ENCODE results near the gene PLK5.
"Not testable (repeated sequence)": the region's sequence is repeated elsewhere in the genome, so short reads cannot be mapped to it uniquely, and the experiment has no call there.

The PLK5 gene

DNA sequence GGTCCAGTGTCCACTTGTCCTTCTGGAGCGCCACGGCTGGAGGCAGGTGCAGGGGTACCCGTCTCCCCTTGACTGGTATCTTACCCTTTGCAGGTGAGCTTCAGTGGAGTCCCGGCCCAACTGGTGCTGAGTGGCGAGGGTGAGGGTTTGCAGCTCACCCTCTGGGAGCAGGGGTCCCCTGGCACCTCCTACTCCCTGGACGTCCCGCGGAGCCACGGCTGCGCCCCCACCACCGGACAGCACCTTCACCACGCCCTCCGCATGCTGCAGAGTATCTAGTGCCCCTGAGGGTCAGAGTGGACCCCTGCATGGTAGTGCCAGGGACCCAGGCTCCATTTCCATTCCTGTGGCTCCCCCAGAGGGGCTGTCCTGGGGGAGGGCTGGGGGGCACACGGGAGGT, 11.1 kb downstream of the PLK5 start:
- Histone ChIP-seq H3K4me3 (ENCODE audit: insufficient read depth, low read depth, low read length, poor library complexity, severe bottlenecking) (no peak overlapping the region), H3K4me1 (ENCODE audit: control insufficient read depth, insufficient read depth, low read length, poor library complexity, severe bottlenecking) (no peaks in the 10 kb centered on the region), H3K36me3 (ENCODE audit: control insufficient read depth, insufficient read depth, low read length) (no peaks in the 10 kb centered on the region), H3K27me3 (replicated peaks; ENCODE audit: control insufficient read depth, insufficient read depth, low read length, poor library complexity, severe bottlenecking) (no peaks in the 10 kb centered on the region), H3K27ac (ENCODE audit: insufficient read depth, low read length, poor library complexity, severe bottlenecking) (no peak overlapping the region), H3K9me3 (ENCODE audit: control insufficient read depth, low read length) (no peaks in the 10 kb centered on the region)
- no peak for DNase-seq

GRCh38 chr19:1535699-1536098, 11.8 kb downstream of the PLK5 start:
- H3K36me3 ChIP-seq (ENCODE audit: control insufficient read depth, insufficient read depth, low read length); H3K9me3 ChIP-seq (ENCODE audit: control insufficient read depth, low read length); H3K4me3 ChIP-seq (ENCODE audit: insufficient read depth, low read depth, low read length, poor library complexity, severe bottlenecking); H3K27me3 ChIP-seq (replicated peaks; ENCODE audit: control insufficient read depth, insufficient read depth, low read length, poor library complexity, severe bottlenecking); H3K27ac ChIP-seq (ENCODE audit: insufficient read depth, low read length, poor library complexity, severe bottlenecking); DNase-seq; H3K4me1 ChIP-seq (ENCODE audit: control insufficient read depth, insufficient read depth, low read length, poor library complexity, severe bottlenecking): not testable (repeated sequence)

DNA sequence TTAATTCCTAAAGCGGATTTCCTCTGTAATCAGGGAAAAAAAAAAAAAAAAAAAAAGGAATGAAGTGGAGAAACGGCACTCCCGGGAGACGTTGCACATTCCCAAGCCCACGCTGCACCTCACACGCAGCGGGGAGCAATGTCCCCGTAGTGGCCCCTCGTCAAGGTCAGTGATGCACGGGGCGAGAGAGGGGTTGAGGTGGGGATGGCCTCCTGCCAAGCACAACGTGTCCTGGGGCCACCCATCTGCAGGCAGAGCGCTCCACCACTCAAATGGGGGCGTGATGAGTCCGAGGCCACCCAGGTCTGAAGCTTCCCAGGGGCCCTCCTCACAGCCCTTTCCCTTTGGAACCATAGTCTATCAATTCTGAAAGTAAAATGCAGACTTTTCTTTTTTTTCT, 15.1 kb downstream of the PLK5 start:
- H3K27me3 ChIP-seq (replicated peaks; ENCODE audit: control insufficient read depth, insufficient read depth, low read length, poor library complexity, severe bottlenecking): peaks cover 9% of the 10 kb centered on the region
- no peak overlapping the region for H3K27ac ChIP-seq (ENCODE audit: insufficient read depth, low read length, poor library complexity, severe bottlenecking)
- H3K36me3 ChIP-seq (ENCODE audit: control insufficient read depth, insufficient read depth, low read length): no peaks in the 10 kb centered on the region
- no peaks in the 10 kb centered on the region for H3K4me1 ChIP-seq (ENCODE audit: control insufficient read depth, insufficient read depth, low read length, poor library complexity, severe bottlenecking)
- no peak overlapping the region for H3K4me3 ChIP-seq (ENCODE audit: insufficient read depth, low read depth, low read length, poor library complexity, severe bottlenecking)
- no peaks in the 10 kb centered on the region for H3K9me3 ChIP-seq (ENCODE audit: control insufficient read depth, low read length)
- DNase-seq: no peak

DNA sequence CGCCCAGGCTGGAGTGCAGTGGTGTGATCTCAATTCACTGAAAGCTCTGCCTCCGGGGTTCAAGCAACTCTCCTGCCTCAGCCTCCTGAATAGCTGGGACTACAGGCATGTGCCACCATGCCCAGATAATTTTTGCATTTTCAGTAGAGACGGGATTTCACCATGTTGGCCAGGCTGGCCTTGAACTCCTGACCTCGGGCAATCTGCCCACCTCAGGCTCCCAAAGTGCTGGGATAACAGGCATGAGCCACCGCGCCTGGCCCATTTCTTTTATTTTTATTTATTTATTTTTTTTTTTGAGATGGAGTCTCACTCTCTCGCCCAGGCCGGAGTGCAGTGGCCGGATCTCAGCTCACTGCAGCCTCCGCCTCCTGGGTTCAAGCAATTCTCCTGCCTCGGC, 15.9 kb downstream of the PLK5 start:
- H3K4me1 ChIP-seq (ENCODE audit: control insufficient read depth, insufficient read depth, low read length, poor library complexity, severe bottlenecking); H3K4me3 ChIP-seq (ENCODE audit: insufficient read depth, low read depth, low read length, poor library complexity, severe bottlenecking); DNase-seq; H3K36me3 ChIP-seq (ENCODE audit: control insufficient read depth, insufficient read depth, low read length); H3K27me3 ChIP-seq (replicated peaks; ENCODE audit: control insufficient read depth, insufficient read depth, low read length, poor library complexity, severe bottlenecking); H3K9me3 ChIP-seq (ENCODE audit: control insufficient read depth, low read length); H3K27ac ChIP-seq (ENCODE audit: insufficient read depth, low read length, poor library complexity, severe bottlenecking): not testable (repeated sequence)

- no peak overlapping the region for H3K4me3 ChIP-seq (ENCODE audit: insufficient read depth, low read depth, low read length, poor library complexity, severe bottlenecking)
- no peak overlapping the region for H3K27ac ChIP-seq (ENCODE audit: insufficient read depth, low read length, poor library complexity, severe bottlenecking)
- no peaks in the 10 kb centered on the region for H3K4me1 ChIP-seq (ENCODE audit: control insufficient read depth, insufficient read depth, low read length, poor library complexity, severe bottlenecking)
- DNase-seq: no peak
- peaks cover 9% of the 10 kb centered on the region for H3K27me3 ChIP-seq (replicated peaks; ENCODE audit: control insufficient read depth, insufficient read depth, low read length, poor library complexity, severe bottlenecking)
- H3K36me3 ChIP-seq (ENCODE audit: control insufficient read depth, insufficient read depth, low read length): no peaks in the 10 kb centered on the region
- H3K9me3 ChIP-seq (ENCODE audit: control insufficient read depth, low read length): no peaks in the 10 kb centered on the region
These were observed 16.6 kb downstream of the PLK5 start for GRCh38 chr19:1540365-1540925.

DNA sequence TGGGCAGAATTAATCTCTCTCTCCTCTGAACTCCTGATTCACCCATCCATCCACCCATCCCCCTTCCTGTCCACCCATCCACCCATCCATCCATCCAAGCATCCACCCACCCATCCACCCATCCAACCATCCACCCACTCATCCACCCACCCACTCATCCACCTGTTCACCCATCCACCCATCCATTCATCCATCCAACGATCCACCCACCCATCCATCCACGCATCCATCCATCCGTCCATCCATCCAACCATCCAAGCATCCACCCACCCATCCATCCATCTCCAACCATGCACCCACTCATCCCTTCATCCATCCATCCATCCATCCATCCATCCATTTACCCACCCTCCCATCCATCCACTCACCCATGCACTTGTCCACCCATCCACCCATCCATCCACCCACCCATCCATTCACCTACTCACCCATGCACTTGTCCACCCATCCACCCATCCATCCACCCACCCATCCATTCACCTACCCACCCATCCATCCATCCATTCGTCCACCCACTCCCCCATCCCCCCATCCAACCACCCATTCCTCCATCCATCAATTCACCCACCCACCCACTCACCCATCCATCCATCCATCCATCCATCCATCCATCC, 25.6 kb downstream of the PLK5 start:
- no peak overlapping the region for H3K4me3 ChIP-seq (ENCODE audit: insufficient read depth, low read depth, low read length, poor library complexity, severe bottlenecking)
- no peak overlapping the region for H3K27ac ChIP-seq (ENCODE audit: insufficient read depth, low read length, poor library complexity, severe bottlenecking)
- DNase-seq: no peak
- no peaks in the 10 kb centered on the region for H3K27me3 ChIP-seq (replicated peaks; ENCODE audit: control insufficient read depth, insufficient read depth, low read length, poor library complexity, severe bottlenecking)
- H3K9me3 ChIP-seq (ENCODE audit: control insufficient read depth, low read length): no peaks in the 10 kb centered on the region
- no peaks in the 10 kb centered on the region for H3K36me3 ChIP-seq (ENCODE audit: control insufficient read depth, insufficient read depth, low read length)
- H3K4me1 ChIP-seq (ENCODE audit: control insufficient read depth, insufficient read depth, low read length, poor library complexity, severe bottlenecking): no peaks in the 10 kb centered on the region

GRCh38 chr19:1551068-1552040, 27.5 kb downstream of the PLK5 start:
- H3K36me3 ChIP-seq (ENCODE audit: control insufficient read depth, insufficient read depth, low read length): no peaks in the 10 kb centered on the region
- H3K27ac ChIP-seq (ENCODE audit: insufficient read depth, low read length, poor library complexity, severe bottlenecking): no peak overlapping the region
- no peaks in the 10 kb centered on the region for H3K27me3 ChIP-seq (replicated peaks; ENCODE audit: control insufficient read depth, insufficient read depth, low read length, poor library complexity, severe bottlenecking)
- no peaks in the 10 kb centered on the region for H3K4me1 ChIP-seq (ENCODE audit: control insufficient read depth, insufficient read depth, low read length, poor library complexity, severe bottlenecking)
- no peak overlapping the region for H3K4me3 ChIP-seq (ENCODE audit: insufficient read depth, low read depth, low read length, poor library complexity, severe bottlenecking)
- H3K9me3 ChIP-seq (ENCODE audit: control insufficient read depth, low read length): no peaks in the 10 kb centered on the region
- DNase-seq: no peak

DNA sequence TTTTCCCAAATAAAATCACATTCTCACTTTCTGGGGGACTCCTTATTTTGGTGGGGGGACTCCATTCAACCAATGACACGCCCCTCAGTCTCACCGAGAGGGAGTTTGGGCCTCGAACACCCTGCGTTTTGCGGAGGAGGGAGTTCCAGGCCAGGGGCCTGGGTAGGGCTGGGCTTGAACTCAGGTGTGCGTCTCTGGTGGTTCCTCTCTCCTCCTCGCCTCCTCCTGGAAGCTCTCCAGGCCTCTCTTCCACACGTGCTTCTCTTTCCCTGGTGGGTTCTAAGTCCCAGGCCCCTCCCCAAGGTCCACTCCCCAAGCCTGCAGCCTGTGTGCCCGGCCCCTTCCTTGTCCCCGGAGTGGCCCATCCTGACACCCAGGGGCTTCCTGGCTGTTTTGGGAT, 29.5 kb downstream of the PLK5 start:
- Histone ChIP-seq H3K4me3 (ENCODE audit: insufficient read depth, low read depth, low read length, poor library complexity, severe bottlenecking) (no peak overlapping the region), H3K36me3 (ENCODE audit: control insufficient read depth, insufficient read depth, low read length) (no peaks in the 10 kb centered on the region), H3K27me3 (replicated peaks; ENCODE audit: control insufficient read depth, insufficient read depth, low read length, poor library complexity, severe bottlenecking) (no peaks in the 10 kb centered on the region), H3K9me3 (ENCODE audit: control insufficient read depth, low read length) (no peaks in the 10 kb centered on the region), H3K27ac (ENCODE audit: insufficient read depth, low read length, poor library complexity, severe bottlenecking) (no peak overlapping the region), H3K4me1 (ENCODE audit: control insufficient read depth, insufficient read depth, low read length, poor library complexity, severe bottlenecking) (no peaks in the 10 kb centered on the region)
- DNase-seq: no peak

GRCh38 chr19:1554968-1555367, 31.1 kb downstream of the PLK5 start:
- Histone ChIP-seq H3K36me3 (ENCODE audit: control insufficient read depth, insufficient read depth, low read length) (no peaks in the 10 kb centered on the region), H3K4me3 (ENCODE audit: insufficient read depth, low read depth, low read length, poor library complexity, severe bottlenecking) (no peak overlapping the region), H3K27me3 (replicated peaks; ENCODE audit: control insufficient read depth, insufficient read depth, low read length, poor library complexity, severe bottlenecking) (no peaks in the 10 kb centered on the region), H3K4me1 (ENCODE audit: control insufficient read depth, insufficient read depth, low read length, poor library complexity, severe bottlenecking) (no peaks in the 10 kb centered on the region), H3K9me3 (ENCODE audit: control insufficient read depth, low read length) (no peaks in the 10 kb centered on the region), H3K27ac (ENCODE audit: insufficient read depth, low read length, poor library complexity, severe bottlenecking) (no peak overlapping the region)
- no peak for DNase-seq

All from effector memory CD4-positive, alpha-beta T cell (primary cell).